LNCaP clone FGC (cell line): Measurements from ENCODE around the gene MOG.

Source experiments
- DNase-seq: peaks from one replicate; pipeline ENCODE4 v3.0.0-alpha.2; 2011; ENCODE audit warnings: low read depth
- H3K4me3 ChIP-seq: 2 replicates; pipeline ENCODE4 v1.5.1; 2011; ENCODE audit warnings: mild to moderate bottlenecking, low read depth, low read length, control low read depth
- TF ChIP-seq, protein P1 (sequence below): IDR thresholded peaks from 2 replicates; pipeline ENCODE4 v1.5.1; 2012; ENCODE audit warnings: mild to moderate bottlenecking; ENCODE audit not compliant: control insufficient read depth, insufficient read depth; ENCODE audit errors: extremely low read depth

The MOG gene

GRCh38 chr6:29685718-29686326 lies 28.9 kb downstream of the MOG start:
- DNase-seq: no peak
- no peak overlapping the region for H3K4me3 ChIP-seq
- TF ChIP-seq, protein P1, sequence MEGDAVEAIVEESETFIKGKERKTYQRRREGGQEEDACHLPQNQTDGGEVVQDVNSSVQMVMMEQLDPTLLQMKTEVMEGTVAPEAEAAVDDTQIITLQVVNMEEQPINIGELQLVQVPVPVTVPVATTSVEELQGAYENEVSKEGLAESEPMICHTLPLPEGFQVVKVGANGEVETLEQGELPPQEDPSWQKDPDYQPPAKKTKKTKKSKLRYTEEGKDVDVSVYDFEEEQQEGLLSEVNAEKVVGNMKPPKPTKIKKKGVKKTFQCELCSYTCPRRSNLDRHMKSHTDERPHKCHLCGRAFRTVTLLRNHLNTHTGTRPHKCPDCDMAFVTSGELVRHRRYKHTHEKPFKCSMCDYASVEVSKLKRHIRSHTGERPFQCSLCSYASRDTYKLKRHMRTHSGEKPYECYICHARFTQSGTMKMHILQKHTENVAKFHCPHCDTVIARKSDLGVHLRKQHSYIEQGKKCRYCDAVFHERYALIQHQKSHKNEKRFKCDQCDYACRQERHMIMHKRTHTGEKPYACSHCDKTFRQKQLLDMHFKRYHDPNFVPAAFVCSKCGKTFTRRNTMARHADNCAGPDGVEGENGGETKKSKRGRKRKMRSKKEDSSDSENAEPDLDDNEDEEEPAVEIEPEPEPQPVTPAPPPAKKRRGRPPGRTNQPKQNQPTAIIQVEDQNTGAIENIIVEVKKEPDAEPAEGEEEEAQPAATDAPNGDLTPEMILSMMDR: 0 out of 2 replicates have a peak, but pooled peaks have one; percentile 2

DNA sequence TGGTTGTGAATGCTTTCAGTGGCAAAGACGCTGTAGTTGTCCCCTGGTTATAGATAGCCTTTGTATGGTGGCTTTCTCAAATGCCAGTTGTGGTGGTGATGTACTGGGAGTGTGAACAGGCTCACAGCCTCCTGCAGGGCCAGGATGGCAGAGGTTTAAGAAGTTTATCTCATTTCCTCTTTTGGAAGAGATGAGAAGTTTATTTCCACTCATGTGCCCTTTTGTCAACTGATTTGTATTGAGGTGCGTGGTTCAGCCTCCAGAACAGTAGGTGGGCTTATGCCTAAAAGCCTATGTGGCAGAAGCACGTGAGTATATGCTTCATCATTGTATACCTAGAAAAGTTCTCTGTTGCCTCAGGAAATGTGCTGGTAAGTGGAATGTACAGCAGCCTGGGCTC lies 37.7 kb downstream of the MOG start:
- no peak overlapping the region for H3K4me3 ChIP-seq
- TF ChIP-seq, protein P1: no peak
- no peak for DNase-seq

DNA sequence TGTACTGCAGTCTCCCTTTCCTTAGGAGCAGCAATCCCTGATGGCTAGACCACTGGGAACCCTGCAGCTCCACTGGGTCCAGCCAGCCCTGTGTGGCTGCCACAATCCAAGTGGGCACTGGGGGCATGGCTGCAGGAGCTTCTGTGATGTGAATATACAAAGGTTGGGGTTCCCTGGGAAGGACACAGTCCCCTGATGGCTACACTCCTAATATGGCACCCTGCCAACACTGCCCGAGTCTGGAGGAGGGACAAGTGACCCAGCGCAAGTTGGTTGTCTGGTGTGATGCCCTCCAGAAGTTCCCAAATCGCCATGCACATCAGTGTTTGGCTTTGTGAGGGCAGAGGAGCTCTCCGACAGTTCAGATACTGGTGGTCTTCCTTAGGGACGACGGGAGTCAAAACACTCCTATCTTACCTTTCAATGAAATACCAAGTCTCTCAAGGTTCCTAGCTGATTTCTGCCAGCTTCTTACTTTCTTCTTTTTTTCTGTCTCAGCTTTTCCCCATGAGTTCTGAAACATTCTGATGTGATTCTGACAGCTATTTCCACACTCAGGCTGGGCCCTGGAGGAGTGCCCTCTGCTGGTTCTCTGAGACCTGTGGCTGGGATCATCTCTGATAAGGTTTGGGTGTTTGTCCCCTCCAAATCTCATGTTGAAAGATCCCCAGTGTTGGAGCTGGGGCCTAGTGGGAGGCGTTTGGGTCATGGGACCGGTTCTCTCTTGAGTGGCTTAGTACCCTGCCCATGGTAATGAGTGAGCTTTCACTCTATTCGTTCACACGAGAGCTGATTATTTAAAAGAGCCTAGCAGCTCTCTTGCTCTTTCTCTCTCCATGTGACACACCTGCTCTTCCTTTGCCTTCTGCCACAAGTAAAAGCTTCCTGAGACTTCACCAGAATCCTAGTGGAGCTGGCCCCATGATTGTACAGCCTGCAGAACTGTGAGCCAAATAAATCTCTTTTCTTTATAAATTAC lies 39.5 kb downstream of the MOG start:
- TF ChIP-seq, protein P1: peak; percentile 71
- H3K4me3 ChIP-seq: no peak overlapping the region
- no peak for DNase-seq

- H3K4me3 ChIP-seq: no peak overlapping the region
- no peak for DNase-seq
Measured at GRCh38 chr6:29702519-29703103, 45.7 kb downstream of the MOG start.

DNA sequence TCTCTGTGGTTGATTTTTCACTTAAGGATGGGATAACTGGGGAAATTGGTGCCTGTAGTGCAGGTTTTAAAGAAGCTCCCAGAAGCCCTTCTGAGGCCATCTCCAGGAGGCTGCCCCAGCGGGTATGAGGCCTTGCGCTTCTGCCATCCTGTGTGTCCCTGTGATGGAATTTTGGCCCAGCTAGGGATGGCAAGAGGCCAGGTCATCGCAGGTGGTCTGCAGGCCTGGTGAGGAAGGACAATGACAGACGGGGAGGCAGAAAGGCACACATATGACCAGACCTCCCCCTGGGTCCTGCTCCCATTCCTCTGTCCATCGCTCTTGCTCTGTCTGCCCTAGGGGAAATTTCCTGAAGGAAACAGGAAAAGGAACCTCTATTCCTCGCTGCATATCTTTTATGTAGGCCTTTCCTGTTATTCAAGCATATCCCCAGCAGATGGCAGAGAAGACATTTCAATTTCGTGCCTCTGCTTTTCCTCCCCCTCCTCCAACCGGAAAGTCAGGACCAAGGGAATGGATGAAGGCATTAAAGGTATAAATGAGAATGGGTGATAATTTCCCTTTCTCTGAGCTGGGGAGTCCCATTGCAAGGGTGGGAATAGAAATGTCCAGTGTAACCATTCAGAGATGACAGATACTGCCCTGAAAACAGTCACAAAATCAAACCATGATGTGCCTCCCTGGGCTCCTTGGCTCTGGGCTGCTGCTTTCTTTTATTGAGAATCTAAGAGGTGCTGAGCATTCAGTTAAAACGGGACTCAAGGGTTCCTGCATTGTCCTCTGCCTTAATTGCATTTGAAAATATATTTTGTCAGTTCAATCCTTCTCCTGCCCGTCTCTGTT lies 48.7 kb downstream of the MOG start:
- no peak overlapping the region for H3K4me3 ChIP-seq
- peak; percentile 36 for DNase-seq
- TF ChIP-seq, protein P1: peak; percentile 81

More at GRCh38 chr6:29702519-29703103, 45.7 kb downstream of the MOG start:
- TF ChIP-seq, protein P1: peak; percentile 36; the same call in 1 of the 2 replicates
